RPMI8226 (cell line): ENCODE results near the gene HMG20B.
"Not testable (repeated sequence)": the region's sequence is repeated elsewhere in the genome, so short reads cannot be mapped to it uniquely, and the experiment has no call there.

Source experiments
- DNase-seq: peaks from one replicate; pipeline ENCODE4 v3.0.0-alpha.2; 2015

Gene HMG20B

GRCh38 chr19:3572855-3573161 lies at the start of gene HMG20B:
TSS of gene HMG20B (plus strand) at chr19:3572944. CDS start at chr19:3573310, 366 bp downstream.
- DNase-seq, result no peak

GRCh38 chr19:3523361-3524077 lies 49.2 kb upstream of the HMG20B start:
- no peak for DNase-seq

GRCh38 chr19:3524078-3524842 lies 48.5 kb upstream of the HMG20B start:
- DNase-seq, result no peak

- DNase-seq, result no peak
These were observed 47.8 kb upstream of the HMG20B start for GRCh38 chr19:3524904-3525451.

GRCh38 chr19:3526507-3527237 lies 46.1 kb upstream of the HMG20B start:
- DNase-seq, result no peak

GRCh38 chr19:3527238-3527910 lies 45.4 kb upstream of the HMG20B start:
- DNase-seq, result no peak

- DNase-seq, result no peak
These were observed 44.7 kb upstream of the HMG20B start for GRCh38 chr19:3528080-3528479.

GRCh38 chr19:3528539-3529211 lies 44.1 kb upstream of the HMG20B start:
- no peak for DNase-seq

GRCh38 chr19:3529299-3529698 lies 43.4 kb upstream of the HMG20B start:
- DNase-seq, result not testable (repeated sequence)

- no peak for DNase-seq
These were observed 42.4 kb upstream of the HMG20B start for GRCh38 chr19:3530389-3530788.

- no peak for DNase-seq
These were observed 41.0 kb upstream of the HMG20B start for GRCh38 chr19:3531716-3532115.

- no peak for DNase-seq
These were observed 40.5 kb upstream of the HMG20B start for GRCh38 chr19:3532154-3532786.

GRCh38 chr19:3533033-3533432 lies 39.7 kb upstream of the HMG20B start:
- DNase-seq, result no peak

- DNase-seq, result no peak
These were observed 39.1 kb upstream of the HMG20B start for GRCh38 chr19:3533563-3534216.

GRCh38 chr19:3534375-3535234 lies 38.1 kb upstream of the HMG20B start:
- DNase-seq, result no peak

GRCh38 chr19:3535235-3535535 lies 37.6 kb upstream of the HMG20B start:
- no peak for DNase-seq

- no peak for DNase-seq
These were observed 37.2 kb upstream of the HMG20B start for GRCh38 chr19:3535563-3535965.

GRCh38 chr19:3535981-3536380 lies 36.8 kb upstream of the HMG20B start:
- no peak for DNase-seq

- DNase-seq, result no peak
These were observed 36.2 kb upstream of the HMG20B start for GRCh38 chr19:3536429-3537100.

GRCh38 chr19:3537101-3537437 lies 35.7 kb upstream of the HMG20B start:
- no peak for DNase-seq
